Smooth muscle cell (in vitro differentiated cells): ENCODE data around the gene MCU. TPM values are rescaled to one million over a fixed set of nuclear protein-coding genes. Genes with fewer than 3 reads are reported as not detected.
"Not testable (repeated sequence)": the region's sequence is repeated elsewhere in the genome, so short reads cannot be mapped to it uniquely, and the experiment has no call there.

ENCODE experiments used
- DNase-seq: peaks from one replicate; lab custom pipeline; 2025; ENCODE audit not compliant: unreplicated experiment; lab: John Stamatoyannopoulos, UW
- H2AFZ ChIP-seq: fragments of 200-600 bp; sonication (generic); 2 replicates; pipeline ENCODE4 v1.6.0; 2016; ENCODE audit warnings: antibody characterized with exemption, low read depth, mild to moderate bottlenecking
- H3F3A ChIP-seq: fragments of 200-600 bp; sonication (generic); 2 replicates; pipeline ENCODE4 v1.6.0; 2017; ENCODE audit warnings: antibody characterized with exemption, low read depth
- H3K27ac ChIP-seq: fragments of 200-600 bp; sonication (generic); 2 replicates; pipeline ENCODE4 v1.5.1; 2016; ENCODE audit warnings: low read depth, mild to moderate bottlenecking
- H3K27me3 ChIP-seq: fragments of 200-600 bp; sonication (generic); 2 replicates; pipeline ENCODE4 v1.6.1; 2016; ENCODE audit warnings: low read depth, mild to moderate bottlenecking
- H3K36me3 ChIP-seq: fragments of 200-600 bp; sonication (generic); 2 replicates; pipeline ENCODE4 v1.5.1; 2016; ENCODE audit warnings: low read depth
- H3K4me1 ChIP-seq: fragments of 200-600 bp; sonication (generic); 2 replicates; pipeline ENCODE4 v1.5.1; 2016; ENCODE audit warnings: low read depth
- H3K4me2 ChIP-seq: fragments of 200-600 bp; sonication (generic); 2 replicates; pipeline ENCODE4 v1.6.0; 2016; ENCODE audit warnings: mild to moderate bottlenecking
- H3K4me3 ChIP-seq: fragments of 200-600 bp; sonication (generic); 2 replicates; pipeline ENCODE4 v1.5.1; 2016; ENCODE audit warnings: mild to moderate bottlenecking
- H3K79me2 ChIP-seq: fragments of 200-600 bp; sonication (generic); 2 replicates; pipeline ENCODE4 v1.6.0; 2016; ENCODE audit warnings: low read depth, mild to moderate bottlenecking
- H3K9ac ChIP-seq: fragments of 200-600 bp; sonication (generic); 2 replicates; pipeline ENCODE4 v1.6.0; 2016; ENCODE audit warnings: low read depth
- H3K9me3 ChIP-seq: fragments of 200-600 bp; sonication (generic); replicated peaks from 2 replicates; pipeline ENCODE4 v1.5.1; 2016; ENCODE audit warnings: low read depth
- H4K20me1 ChIP-seq: fragments of 200-600 bp; sonication (generic); 2 replicates; pipeline ENCODE4 v1.6.0; 2016; ENCODE audit warnings: low read depth
- WGBS: methylation state at CpG from one replicate; pipeline ENCODE4 v1.1.7; 2016; ENCODE audit warnings: low lambda C conversion rate; 5-methylcytosine and 5-hydroxymethylcytosine counted together
- polyA plus RNA-seq: library from polyadenylated mRNA; unstranded; fragments of >200 nt; fragmentation: Nextera tagmentation; extraction: Ambion mirVana; gene quantifications from 2 replicates; pipeline ENCODE4 v1.2.1, GENCODE V29; 2016
- total RNA-seq: library from RNA; depleted of rRNA; stranded (reverse); fragments of >200 nt; gene quantifications from 2 replicates; pipeline ENCODE4 v1.2.3, GENCODE V29; 2014
- TF ChIP-seq, protein P1 (sequence below): fragments of 200-600 bp; sonication (generic); IDR thresholded peaks from 2 replicates; pipeline ENCODE4 v1.5.1; 2017; ENCODE audit warnings: borderline replicate concordance, mild to moderate bottlenecking, antibody characterized with exemption; ENCODE audit not compliant: insufficient read depth, poor library complexity, severe bottlenecking

The MCU gene
- total and polyA plus RNA-seq, 2 experiments from 2014 or later, result 15.4 to 30.4 TPM

DNA sequence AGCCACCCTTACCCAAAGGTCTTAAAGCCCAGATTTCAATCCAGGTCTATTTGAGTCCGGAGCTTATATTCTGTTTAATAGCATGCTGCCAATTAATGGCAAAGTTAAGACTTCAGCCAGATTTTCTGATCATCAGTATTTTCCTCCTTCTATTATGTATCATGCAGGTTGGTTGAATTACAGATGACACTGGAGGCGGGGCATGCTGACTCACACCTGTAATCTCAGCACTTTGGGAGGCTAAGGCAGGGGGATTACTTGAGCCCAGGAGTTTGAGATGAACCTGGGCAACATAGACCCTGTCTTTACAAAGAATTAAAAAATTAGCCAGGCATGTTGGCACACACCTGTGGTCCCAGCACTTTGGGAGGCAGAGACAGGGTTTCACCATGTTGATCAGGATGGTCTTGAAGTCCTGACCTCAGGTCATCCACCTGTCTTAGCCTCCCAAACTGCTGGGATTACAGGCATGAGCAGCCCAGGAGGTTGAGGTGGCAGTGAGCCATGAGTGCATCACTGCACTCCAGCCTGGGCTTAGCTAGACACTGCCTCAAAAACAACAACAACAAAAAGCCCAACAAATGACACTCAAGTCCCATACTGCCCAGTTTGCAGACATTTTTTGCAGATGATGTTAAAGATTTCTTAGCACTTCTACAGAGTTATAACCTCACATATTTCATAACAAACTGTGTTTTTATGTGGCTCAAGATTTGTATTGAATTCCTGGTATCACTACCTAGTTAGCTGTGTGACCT lies 62.5 kb downstream of the MCU start:
- 93% methylated on average over 2 of the region's 2 CpGs for WGBS

DNA sequence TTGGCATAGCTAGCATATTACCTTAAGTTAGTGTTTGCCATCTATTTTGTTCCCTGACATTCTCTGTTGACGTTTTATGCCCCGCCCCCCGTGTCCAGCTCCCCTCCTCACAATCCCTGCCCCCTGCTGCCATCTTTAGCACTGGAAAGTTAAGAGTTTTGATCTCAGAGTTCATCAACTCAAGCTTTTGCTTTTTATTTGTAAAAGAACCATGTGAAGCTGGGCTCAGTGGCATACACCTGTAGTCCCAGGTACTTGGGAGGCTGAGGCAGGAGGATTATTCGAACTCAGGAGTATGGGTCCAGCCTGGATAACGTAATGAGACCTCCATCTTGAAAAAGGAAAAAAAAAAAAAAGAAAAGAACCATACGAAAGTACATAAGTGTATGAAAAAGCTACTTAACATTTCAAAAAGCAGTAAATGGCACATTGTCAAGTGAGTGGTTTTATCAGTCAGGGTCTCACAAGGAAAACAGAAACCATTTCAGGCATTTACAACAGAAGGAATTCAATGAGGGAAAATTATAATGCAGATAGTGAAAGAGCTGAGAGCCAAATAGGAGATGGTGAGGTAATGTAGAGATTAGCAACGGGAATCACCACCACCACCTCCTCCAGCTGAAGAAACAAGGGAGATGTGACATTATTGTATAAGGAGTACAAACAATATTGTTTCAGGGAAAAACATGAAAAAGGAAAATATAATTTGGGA lies 64.9 kb downstream of the MCU start:
- Histone ChIP-seq H3K4me1 (peaks cover 5% of the 10 kb centered on the region), H3K4me3 (no peak overlapping the region), H3K36me3 (no peaks in the 10 kb centered on the region), H3F3A (no peaks in the 10 kb centered on the region), H2AFZ (no peak overlapping the region), H3K27ac (no peak overlapping the region), H3K79me2 (peaks cover 5% of the 10 kb centered on the region), H3K27me3 (no peaks in the 10 kb centered on the region), H3K9ac (no peak overlapping the region), H3K4me2 (no peak overlapping the region), H4K20me1 (peaks cover 21% of the 10 kb centered on the region), H3K9me3 (no peaks in the 10 kb centered on the region)
- no peak for DNase-seq
- 56% methylated on average over 7 of the region's 7 CpGs for WGBS
- TF ChIP-seq, protein P1, sequence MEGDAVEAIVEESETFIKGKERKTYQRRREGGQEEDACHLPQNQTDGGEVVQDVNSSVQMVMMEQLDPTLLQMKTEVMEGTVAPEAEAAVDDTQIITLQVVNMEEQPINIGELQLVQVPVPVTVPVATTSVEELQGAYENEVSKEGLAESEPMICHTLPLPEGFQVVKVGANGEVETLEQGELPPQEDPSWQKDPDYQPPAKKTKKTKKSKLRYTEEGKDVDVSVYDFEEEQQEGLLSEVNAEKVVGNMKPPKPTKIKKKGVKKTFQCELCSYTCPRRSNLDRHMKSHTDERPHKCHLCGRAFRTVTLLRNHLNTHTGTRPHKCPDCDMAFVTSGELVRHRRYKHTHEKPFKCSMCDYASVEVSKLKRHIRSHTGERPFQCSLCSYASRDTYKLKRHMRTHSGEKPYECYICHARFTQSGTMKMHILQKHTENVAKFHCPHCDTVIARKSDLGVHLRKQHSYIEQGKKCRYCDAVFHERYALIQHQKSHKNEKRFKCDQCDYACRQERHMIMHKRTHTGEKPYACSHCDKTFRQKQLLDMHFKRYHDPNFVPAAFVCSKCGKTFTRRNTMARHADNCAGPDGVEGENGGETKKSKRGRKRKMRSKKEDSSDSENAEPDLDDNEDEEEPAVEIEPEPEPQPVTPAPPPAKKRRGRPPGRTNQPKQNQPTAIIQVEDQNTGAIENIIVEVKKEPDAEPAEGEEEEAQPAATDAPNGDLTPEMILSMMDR, result no peak

More for the DNA sequence above, 62.5 kb downstream of the MCU start:
- Histone ChIP-seq H3K27me3 (no peaks in the 10 kb centered on the region), H3K36me3 (no peaks in the 10 kb centered on the region), H3K27ac (no peak overlapping the region), H3K4me1 (peaks cover 5% of the 10 kb centered on the region), H3K79me2 (peaks cover 5% of the 10 kb centered on the region), H3K4me3 (no peak overlapping the region), H3K9ac (no peak overlapping the region), H3F3A (no peaks in the 10 kb centered on the region), H4K20me1 (peaks cover 14% of the 10 kb centered on the region), H3K4me2 (no peak overlapping the region), H2AFZ (no peak overlapping the region), H3K9me3 (no peaks in the 10 kb centered on the region)
- TF ChIP-seq, protein P1, result no peak
- DNase-seq, result no peak

DNA sequence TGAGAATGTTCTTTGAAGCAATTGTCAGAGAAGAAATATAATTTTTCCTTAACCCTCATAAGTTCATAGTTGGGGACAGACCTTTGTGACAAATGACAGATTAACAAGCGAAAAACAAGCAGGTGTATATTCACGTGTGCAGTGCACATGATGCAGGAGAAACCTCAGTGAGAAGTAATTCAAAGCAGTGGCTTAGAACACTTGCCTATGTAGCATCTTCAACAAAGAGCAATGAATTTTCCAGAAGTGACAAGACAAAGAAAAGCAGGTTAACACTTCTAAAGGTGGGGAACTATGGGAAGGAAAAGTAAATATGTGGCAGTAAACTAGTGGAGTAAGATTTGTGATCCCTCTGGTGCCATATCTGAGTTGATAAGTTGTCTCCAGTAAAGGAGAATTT lies 65.8 kb downstream of the MCU start:
- Histone ChIP-seq H3K4me3 (no peak overlapping the region), H3K4me1 (peaks cover 5% of the 10 kb centered on the region), H3K4me2 (no peak overlapping the region), H3K27me3 (no peaks in the 10 kb centered on the region), H3F3A (no peaks in the 10 kb centered on the region), H3K79me2 (peaks cover 5% of the 10 kb centered on the region), H4K20me1 (peaks cover 19% of the 10 kb centered on the region), H3K36me3 (no peaks in the 10 kb centered on the region), H3K9ac (no peak overlapping the region), H3K27ac (no peak overlapping the region), H2AFZ (no peak overlapping the region), H3K9me3 (no peaks in the 10 kb centered on the region)
- DNase-seq, result no peak
- TF ChIP-seq, protein P1, result no peak
- 92% methylated on average over 2 of the region's 2 CpGs for WGBS

DNA sequence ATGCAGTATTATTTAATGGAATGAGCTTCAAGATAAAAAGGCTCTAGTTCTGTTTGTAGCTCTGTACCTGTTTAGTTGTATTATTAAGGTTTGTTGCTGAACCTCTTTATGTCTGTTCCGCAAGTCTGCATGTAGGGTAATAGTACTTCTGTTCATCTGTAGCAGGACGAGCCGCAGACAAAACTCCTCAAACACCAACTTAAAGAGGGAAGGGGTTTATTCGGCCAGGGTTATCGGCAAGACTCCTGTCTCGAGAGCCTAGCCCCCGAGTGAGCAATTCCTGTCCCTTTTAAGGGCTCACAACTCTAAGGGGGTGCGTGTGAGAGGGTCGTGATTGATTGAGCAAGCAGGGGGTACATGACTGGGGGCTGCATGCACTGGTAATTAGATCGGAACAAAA lies 67.0 kb downstream of the MCU start:
- WGBS, result 50% methylated on average over 10 of the region's 10 CpGs
- not testable (repeated sequence) for H3K27ac ChIP-seq, H3K79me2 ChIP-seq, H3K27me3 ChIP-seq, H2AFZ ChIP-seq, H3F3A ChIP-seq, H3K4me3 ChIP-seq, H3K9me3 ChIP-seq, H3K9ac ChIP-seq, DNase-seq, H3K4me2 ChIP-seq, H3K4me1 ChIP-seq, H3K36me3 ChIP-seq
- H4K20me1 ChIP-seq, result peaks cover 22% of the 10 kb centered on the region
